CD4-positive, alpha-beta memory T cell (primary cell): ENCODE measurements around the gene HLA-A. TPM values are rescaled to one million over a fixed set of nuclear protein-coding genes. Genes with fewer than 3 reads are reported as not detected.

Experiments
- CTCF ChIA-PET: fragments of 350-600 bp; sonication (Branson Sonifier 250); formaldehyde crosslinking; loops from one replicate; lab custom pipeline; 2021; ENCODE audit warnings: inconsistent platforms; ENCODE audit not compliant: partially characterized antibody; lab: Charles Lee
- POLR2A ChIA-PET: fragments of 350-600 bp; sonication (Branson Sonifier 250); formaldehyde crosslinking; loops from one replicate; lab custom pipeline; 2021; ENCODE audit not compliant: partially characterized antibody; lab: Charles Lee
- DNase-seq, 5 donors: peaks; one replicate each; pipeline versions ENCODE4 v3.0.0 to v3.0.0-alpha.2; 2020 to 2022; ENCODE audit warnings: mixed read lengths in 1 of 5
- H3K27ac ChIP-seq: one replicate; pipeline ENCODE4 v1.7.0; 2013; ENCODE audit warnings: low read depth, low read length
- H3K27me3 ChIP-seq: 2 replicates; pipeline ENCODE4 v1.7.0; 2013; ENCODE audit warnings: mild to moderate bottlenecking, low read length, moderate library complexity; ENCODE audit not compliant: insufficient read depth
- H3K36me3 ChIP-seq: 2 replicates; pipeline ENCODE4 v1.7.0; 2013; ENCODE audit warnings: mild to moderate bottlenecking, low read length, moderate library complexity; ENCODE audit not compliant: insufficient read depth
- H3K4me1 ChIP-seq: 2 replicates; pipeline ENCODE4 v1.7.0; 2013; ENCODE audit warnings: mild to moderate bottlenecking, low read length, moderate library complexity; ENCODE audit not compliant: insufficient read depth
- H3K4me3 ChIP-seq, 2 donors: one replicate each; pipeline ENCODE4 v1.7.0; 2013; ENCODE audit warnings: low read length in 2 of 2, mild to moderate bottlenecking in 1 of 2
- H3K9me3 ChIP-seq, 2 donors: one replicate each; pipeline ENCODE4 v1.7.0; 2013; ENCODE audit warnings: low read length in 2 of 2, control low read depth in 1 of 2; ENCODE audit not compliant: control insufficient read depth in 1 of 2
- H3K27ac Mint-ChIP-seq, 7 donors: one replicate each; pipeline ENCODE4 v1.8.0; 2020 to 2021; ENCODE audit warnings: mixed read lengths in 7 of 7, mild to moderate bottlenecking in 6 of 7, inconsistent platforms in 3 of 7, moderate library complexity in 3 of 7
- H3K27me3 Mint-ChIP-seq, 2 donors: one replicate each; pipeline ENCODE4 v1.8.0; 2020 to 2021; ENCODE audit warnings: mixed read lengths in 2 of 2
- H3K36me3 Mint-ChIP-seq, 2 donors: one replicate each; pipeline ENCODE4 v1.8.0; 2020 to 2021; ENCODE audit warnings: mixed read lengths in 2 of 2, inconsistent platforms in 1 of 2, mild to moderate bottlenecking in 1 of 2
- H3K4me1 Mint-ChIP-seq, 4 donors: one replicate each; pipeline ENCODE4 v1.8.0; 2020 to 2021; ENCODE audit warnings: mixed read lengths in 4 of 4, mild to moderate bottlenecking in 1 of 4
- H3K4me3 Mint-ChIP-seq, 8 donors: one replicate each; pipeline ENCODE4 v1.8.0; 2020 to 2021; ENCODE audit warnings: mixed read lengths in 8 of 8, mild to moderate bottlenecking in 7 of 8, moderate library complexity in 6 of 8, inconsistent platforms in 3 of 8
- H3K9me3 Mint-ChIP-seq, 8 donors: one replicate each; pipeline ENCODE4 v1.8.0; 2020 to 2021; ENCODE audit warnings: mixed read lengths in 8 of 8, mild to moderate bottlenecking in 5 of 8, inconsistent platforms in 3 of 8, moderate library complexity in 1 of 8
- intact Hi-C: fragments of 100-400 bp; cut with micrococcal nuclease; formaldehyde crosslinking; loops from one replicate; pipeline ENCODE4 v1.15.1; 2023
- polyA plus RNA-seq, 2 donors: library from polyadenylated mRNA; unstranded; fragments of 300-500 nt; fragmentation: Illumina TruSeq; gene quantifications; one replicate each; pipeline ENCODE4 v1.2.3, GENCODE V29; 2021
- total RNA-seq, 2 experiments: library from RNA; stranded (reverse); gene quantifications; one replicate each; pipeline ENCODE4 v1.2.3, GENCODE V29; 2021

HLA-A gene
- total RNA-seq (1,000 to 10,000 TPM; 2,115 to 2,200 TPM), polyA plus RNA-seq (1,000 to 10,000 TPM; 2,923 to 3,137 TPM)

- peak within 1 kb of the TSS; percentile 62 to 78 for H3K4me3 ChIP-seq
- DNase-seq, result peak; percentile 90 to 98 (median 95)
- ChIA-PET CTCF (no interaction called here), POLR2A (interaction anchor here (0.6 to 4.7 kb wide), 14 partner anchors 12 to 234 kb away, joined by 3 to 57 read pairs (median 6); no protein-coding TSS in a partner anchor)
- peaks cover 49 to 60% of the 10 kb centered on the region in 2 donors for H3K36me3 Mint-ChIP-seq
- peaks cover 29 to 72% (median 44%) of the 10 kb centered on the region in 4 donors for H3K4me1 Mint-ChIP-seq
- peaks cover 41% of the 10 kb centered on the region for H3K36me3 ChIP-seq
- no peaks in the 10 kb centered on the region for H3K9me3 ChIP-seq
- H3K4me3 Mint-ChIP-seq, result peak within 1 kb of the TSS; percentile 95 to 100 (median 99)
- H3K27ac ChIP-seq, result peak within 1 kb of the TSS; percentile 100
- H3K27me3 ChIP-seq, result no peaks in the 10 kb centered on the region
- intact Hi-C loops, result loop anchor here (1.0 to 5.0 kb wide), 4 partner anchors 15 to 124 kb away; partner anchors contain the start of gene PPP1R11
- peaks cover 0 to 17% (median 0%) of the 10 kb centered on the region in 8 donors for H3K9me3 Mint-ChIP-seq
- H3K27ac Mint-ChIP-seq, result peak within 1 kb of the TSS; percentile 100
- H3K27me3 Mint-ChIP-seq, result peaks cover 0 to 3% of the 10 kb centered on the region in 2 donors
- peaks cover 46% of the 10 kb centered on the region for H3K4me1 ChIP-seq
Measured at GRCh38 chr6:29942275-29943052, at the start of gene HLA-A. TSS of gene HLA-A (plus strand) at chr6:29942532. CDS start at chr6:29942554, 22 bp downstream.

DNA sequence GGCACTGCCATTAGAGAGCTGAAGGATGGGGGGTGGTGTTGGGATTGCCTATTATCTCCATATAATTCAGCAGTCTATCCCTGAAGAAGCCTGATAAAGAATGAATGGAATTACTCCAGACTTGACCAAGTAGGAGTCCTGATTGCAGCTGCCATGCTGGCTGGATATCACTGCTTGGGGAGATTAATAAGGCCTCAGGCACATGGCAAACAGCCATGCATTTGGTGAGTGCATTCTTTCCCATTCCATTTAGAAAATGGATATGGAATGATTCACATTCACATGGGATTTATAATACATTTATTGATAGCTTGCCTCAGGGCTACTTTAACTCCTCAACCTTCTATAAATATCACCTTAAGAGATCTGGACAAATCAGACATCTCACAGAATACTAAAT is 49.6 kb upstream of the HLA-A start:
- DNase-seq, result no peak
- Histone ChIP-seq H3K9me3 (no peaks in the 10 kb centered on the region), H3K27ac (no peak overlapping the region), H3K36me3 (no peaks in the 10 kb centered on the region), H3K4me1 (peaks cover 4% of the 10 kb centered on the region), H3K4me3 (no peak overlapping the region), H3K27me3 (no peaks in the 10 kb centered on the region)
- peaks cover 0 to under 1% (median 0%) of the 10 kb centered on the region in 8 donors for H3K9me3 Mint-ChIP-seq
- intact Hi-C loops, result loop anchor here (1.0 kb wide), 1 partner anchor 56 kb away; no protein-coding TSS in a partner anchor
- peak overlapping the region in 2 of 8 donors; percentile 36 to 43 for H3K4me3 Mint-ChIP-seq
- peaks cover 8 to 27% of the 10 kb centered on the region in 2 donors for H3K36me3 Mint-ChIP-seq
- peak overlapping the region in 2 of 7 donors; percentile 55 to 80 for H3K27ac Mint-ChIP-seq
- ChIA-PET POLR2A (interaction anchor here (0.8 to 5.3 kb wide), 3 partner anchors 54 to 169 kb away, joined by 3 to 72 read pairs (median 5); partner anchors contain the start of gene POLR1H), CTCF (no interaction called here)
- H3K27me3 Mint-ChIP-seq, result no peaks in the 10 kb centered on the region
- H3K4me1 Mint-ChIP-seq, result peaks cover 0 to 42% (median 12%) of the 10 kb centered on the region in 4 donors

DNA sequence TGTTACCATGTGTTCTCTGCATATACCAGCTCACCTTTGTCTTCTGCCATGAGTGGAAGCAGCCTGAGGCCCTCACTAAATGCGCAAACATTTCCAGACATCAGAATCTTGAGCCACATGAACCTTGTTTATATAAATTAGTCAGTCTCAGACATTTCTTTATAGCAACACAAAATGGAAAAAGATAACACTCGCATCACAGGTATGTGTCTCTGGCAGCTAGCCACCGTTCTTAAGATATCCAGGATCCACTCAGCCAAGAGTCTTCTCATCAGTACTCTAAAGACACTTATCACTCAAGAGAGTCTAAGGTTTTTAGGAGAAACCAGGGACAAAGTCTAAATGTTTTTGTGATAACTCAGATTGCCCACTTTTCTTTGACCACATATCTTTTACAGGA is 43.1 kb upstream of the HLA-A start:
- intact Hi-C loops, result no loop called here
- peaks cover 0 to 7% of the 10 kb centered on the region in 2 donors for H3K27me3 Mint-ChIP-seq
- Histone ChIP-seq H3K27me3 (no peaks in the 10 kb centered on the region), H3K4me3 (no peak overlapping the region), H3K4me1 (no peaks in the 10 kb centered on the region), H3K27ac (no peak overlapping the region), H3K9me3 (no peaks in the 10 kb centered on the region), H3K36me3 (no peaks in the 10 kb centered on the region)
- no peaks in the 10 kb centered on the region for H3K4me1 Mint-ChIP-seq
- no peak overlapping the region for H3K27ac Mint-ChIP-seq
- POLR2A ChIA-PET, result no interaction called here
- no peak for DNase-seq
- peaks cover 2 to 3% of the 10 kb centered on the region in 2 donors for H3K36me3 Mint-ChIP-seq
- H3K4me3 Mint-ChIP-seq, result peak overlapping the region in 1 of 8 donors; percentile 35
- CTCF ChIA-PET, result interaction anchor here (0.6 kb wide), 1 partner anchor 1206 kb away, joined by 3 read pairs; no protein-coding TSS in a partner anchor
- peaks cover 0 to 10% (median 0%) of the 10 kb centered on the region in 8 donors for H3K9me3 Mint-ChIP-seq

GRCh38 chr6:29905286-29905685 is 37.0 kb upstream of the HLA-A start:
- Mint-ChIP-seq H3K4me1 (no peaks in the 10 kb centered on the region), H3K36me3 (peaks cover 0 to 3% of the 10 kb centered on the region in 2 donors), H3K9me3 (no peaks in the 10 kb centered on the region), H3K27ac (no peak overlapping the region), H3K4me3 (no peak overlapping the region), H3K27me3 (peaks cover 0 to 3% of the 10 kb centered on the region in 2 donors)
- no peak overlapping the region for H3K27ac ChIP-seq
- no peak overlapping the region for H3K4me3 ChIP-seq
- no peak for DNase-seq
- no peaks in the 10 kb centered on the region for H3K27me3 ChIP-seq
- ChIA-PET CTCF (no interaction called here), POLR2A (no interaction called here)
- H3K36me3 ChIP-seq, result no peaks in the 10 kb centered on the region
- intact Hi-C loops, result no loop called here
- no peaks in the 10 kb centered on the region for H3K9me3 ChIP-seq
- H3K4me1 ChIP-seq, result no peaks in the 10 kb centered on the region

DNA sequence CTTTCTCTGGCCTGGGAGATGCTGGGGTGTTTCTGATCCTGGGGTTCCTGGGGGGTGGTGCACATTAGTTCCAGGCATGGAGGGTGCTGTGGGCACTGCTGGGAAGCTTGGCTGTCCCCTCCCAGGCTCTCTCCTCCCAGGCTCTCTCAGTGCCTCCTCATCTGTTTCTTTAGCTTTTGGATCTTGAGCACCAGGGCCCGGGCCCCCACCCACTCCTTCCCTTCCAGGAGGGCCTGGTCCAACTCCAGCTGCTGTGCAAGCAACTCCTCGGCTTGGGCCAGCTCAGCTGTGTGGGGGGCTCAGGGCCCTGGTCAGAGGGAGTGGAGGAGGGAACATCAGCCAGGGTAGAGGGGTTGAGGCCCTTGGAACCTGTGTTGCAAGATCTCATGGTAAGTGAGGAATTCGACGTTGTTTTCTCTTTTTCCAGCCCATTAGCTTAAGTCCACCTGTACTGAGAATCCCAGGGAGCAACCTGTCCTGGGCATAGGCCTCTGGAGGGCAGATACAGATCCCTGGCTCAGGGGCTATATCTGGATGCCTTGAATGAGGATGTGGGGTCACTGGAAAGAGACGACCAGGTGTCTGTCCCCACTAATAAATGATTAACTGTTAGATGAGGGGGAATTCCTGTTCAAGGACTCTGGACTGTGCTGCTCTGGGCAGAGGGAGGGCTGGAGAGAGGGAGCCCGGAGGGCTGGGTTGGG is 34.5 kb upstream of the HLA-A start:
- Mint-ChIP-seq H3K27me3 (peaks cover 0 to 21% of the 10 kb centered on the region in 2 donors), H3K9me3 (no peaks in the 10 kb centered on the region), H3K27ac (peak overlapping the region in 1 of 7 donors; percentile 33), H3K4me3 (no peak overlapping the region), H3K36me3 (peaks cover 0 to 3% of the 10 kb centered on the region in 2 donors), H3K4me1 (no peaks in the 10 kb centered on the region)
- intact Hi-C loops, result no loop called here
- no peak for DNase-seq
- no peaks in the 10 kb centered on the region for H3K27me3 ChIP-seq
- ChIA-PET POLR2A (no interaction called here), CTCF (no interaction called here)
- no peaks in the 10 kb centered on the region for H3K4me1 ChIP-seq
- no peaks in the 10 kb centered on the region for H3K9me3 ChIP-seq
- H3K4me3 ChIP-seq, result no peak overlapping the region
- no peak overlapping the region for H3K27ac ChIP-seq
- no peaks in the 10 kb centered on the region for H3K36me3 ChIP-seq

DNA sequence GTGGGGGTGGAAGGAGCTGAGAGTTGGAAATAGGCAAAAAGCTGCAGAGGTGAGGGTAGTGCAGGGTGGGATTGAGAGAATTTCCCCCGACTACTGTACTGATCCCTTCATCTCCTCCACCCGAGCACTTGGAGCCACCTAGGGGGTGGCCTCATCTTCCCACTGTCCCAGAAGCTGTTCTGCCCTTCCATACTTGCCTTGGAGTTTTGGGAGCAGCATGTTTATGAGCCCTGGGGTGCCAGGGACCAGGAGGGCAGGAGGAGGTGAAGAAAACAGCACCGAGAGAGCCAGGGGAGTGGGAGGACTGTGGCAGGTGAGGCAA is 34.0 kb upstream of the HLA-A start:
- H3K27ac Mint-ChIP-seq, result no peak overlapping the region
- POLR2A ChIA-PET, result no interaction called here
- intact Hi-C loops, result no loop called here

DNA sequence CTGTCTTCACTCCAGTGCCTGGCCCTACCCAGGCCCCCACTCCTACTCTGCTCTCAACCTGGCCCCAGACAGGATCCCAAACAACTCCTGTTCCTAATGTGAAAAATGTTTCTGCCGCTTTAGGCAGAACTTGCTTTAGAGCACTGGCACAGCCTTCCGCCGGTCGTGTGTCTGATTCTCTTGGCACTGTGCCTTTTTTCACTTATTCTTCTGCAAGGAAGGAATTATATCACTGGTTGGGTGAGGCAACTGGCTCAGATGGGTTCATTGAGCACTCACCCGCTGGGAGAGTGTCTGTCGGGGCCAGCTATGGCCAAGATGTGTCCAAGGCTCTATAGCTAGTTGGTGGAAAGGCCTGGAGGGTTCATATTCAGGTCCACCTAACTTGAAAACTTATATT is 33.6 kb upstream of the HLA-A start:
- H3K4me3 ChIP-seq, result no peak overlapping the region
- H3K27ac ChIP-seq, result no peak overlapping the region
- H3K4me3 Mint-ChIP-seq, result no peak overlapping the region
- DNase-seq, result no peak
- CTCF ChIA-PET, result no interaction called here
- no peak overlapping the region for H3K27ac Mint-ChIP-seq
- POLR2A ChIA-PET, result no interaction called here
- H3K36me3 ChIP-seq, result no peaks in the 10 kb centered on the region
- no peaks in the 10 kb centered on the region for H3K4me1 ChIP-seq
- no peaks in the 10 kb centered on the region for H3K9me3 Mint-ChIP-seq
- no peaks in the 10 kb centered on the region for H3K9me3 ChIP-seq
- H3K36me3 Mint-ChIP-seq, result peaks cover 0 to 3% of the 10 kb centered on the region in 2 donors
- intact Hi-C loops, result no loop called here
- no peaks in the 10 kb centered on the region for H3K27me3 ChIP-seq
- H3K27me3 Mint-ChIP-seq, result peaks cover 0 to 21% of the 10 kb centered on the region in 2 donors
- no peaks in the 10 kb centered on the region for H3K4me1 Mint-ChIP-seq

More for the DNA sequence above, 34.0 kb upstream of the HLA-A start:
- Histone ChIP-seq H3K4me3 (no peak overlapping the region), H3K9me3 (no peaks in the 10 kb centered on the region), H3K27ac (no peak overlapping the region), H3K36me3 (no peaks in the 10 kb centered on the region), H3K4me1 (no peaks in the 10 kb centered on the region), H3K27me3 (no peaks in the 10 kb centered on the region)
- no peak for DNase-seq
- Mint-ChIP-seq H3K27me3 (peaks cover 0 to 21% of the 10 kb centered on the region in 2 donors), H3K4me3 (no peak overlapping the region), H3K4me1 (no peaks in the 10 kb centered on the region), H3K36me3 (peaks cover 0 to 3% of the 10 kb centered on the region in 2 donors), H3K9me3 (no peaks in the 10 kb centered on the region)
- CTCF ChIA-PET, result no interaction called here
